SH-SY5Y (cell line): Measurements from ENCODE around the gene ALAS1.

Source experiments
- GATA2 ChIP-seq: IDR thresholded peaks from 2 replicates; pipeline ENCODE4 v1.6.1; 2011; ENCODE audit warnings: mild to moderate bottlenecking, low read depth, low read length
- GATA3 ChIP-seq: IDR thresholded peaks from 2 replicates; pipeline ENCODE4 v1.6.1; 2011; ENCODE audit warnings: low read depth, mild to moderate bottlenecking, low read length, moderate library complexity

- TF ChIP-seq GATA3 (no peak), GATA2 (no peak)
Measured at GRCh38 chr3:52149021-52149420, 48.9 kb upstream of the ALAS1 start.
